HG03439 (cell line): ENCODE results near the gene SPEG.
A peak's percentile ranks its signal among the peaks of the same experiment; 100 is the strongest.

Source experiments
- ATAC-seq: cut with Tn5 transposase; IDR thresholded peaks from one replicate; pipeline ENCODE4 v1.9.1; 2021; ENCODE audit warnings: mild to moderate bottlenecking, moderate library complexity; ENCODE audit not compliant: unreplicated experiment

The SPEG gene

GRCh38 chr2:219523031-219523671 is 88.5 kb downstream of the SPEG start:
- ATAC-seq: no peak

GRCh38 chr2:219524817-219525216 is 90.2 kb downstream of the SPEG start:
- no peak for ATAC-seq

GRCh38 chr2:219525533-219526232 is 91.0 kb downstream of the SPEG start:
- ATAC-seq: no peak

GRCh38 chr2:219526320-219527075 is 91.9 kb downstream of the SPEG start:
- no peak for ATAC-seq

- ATAC-seq: no peak
Measured at GRCh38 chr2:219527076-219527394, 92.4 kb downstream of the SPEG start.

- ATAC-seq: no peak
Measured at GRCh38 chr2:219527472-219527871, 92.8 kb downstream of the SPEG start.

- ATAC-seq: peak; percentile 81
Measured at GRCh38 chr2:219530048-219530963, 95.7 kb downstream of the SPEG start.

GRCh38 chr2:219531639-219532377 is 97.2 kb downstream of the SPEG start:
- no peak for ATAC-seq

- no peak for ATAC-seq
Measured at GRCh38 chr2:219532378-219532649, 97.7 kb downstream of the SPEG start.

- ATAC-seq: no peak
Measured at GRCh38 chr2:219533930-219534661, 99.5 kb downstream of the SPEG start.

- no peak for ATAC-seq
Measured at GRCh38 chr2:219536425-219536824, 101.8 kb downstream of the SPEG start.

GRCh38 chr2:219536967-219537366 is 102.3 kb downstream of the SPEG start:
- no peak for ATAC-seq

- ATAC-seq: no peak
Measured at GRCh38 chr2:219537657-219538488, 103.2 kb downstream of the SPEG start.

GRCh38 chr2:219538504-219538951 is 103.9 kb downstream of the SPEG start:
- no peak for ATAC-seq

- ATAC-seq: no peak
Measured at GRCh38 chr2:219538956-219539788, 104.5 kb downstream of the SPEG start.

GRCh38 chr2:219539926-219540678 is 105.5 kb downstream of the SPEG start:
- no peak for ATAC-seq

GRCh38 chr2:219540784-219541504 is 106.3 kb downstream of the SPEG start:
- no peak for ATAC-seq
